PC-9 (cell line): ENCODE measurements around the gene ACRV1. TPM values are rescaled to one million over a fixed set of nuclear protein-coding genes. Genes with fewer than 3 reads are reported as not detected.

Experiments used
- BruUV-seq: library from RNA; stranded (reverse); fragments of 400-500 nt; replicated peaks from 2 replicates; lab custom pipeline; 2021; lab: Mats Ljungman, UMichigan
- CTCF ChIA-PET: fragments of 300-600 bp; sonication (Branson Sonifier 250); formaldehyde crosslinking; loops from one replicate; lab custom pipeline; 2022; ENCODE audit warnings: antibody characterized with exemption; lab: Charles Lee
- POLR2A ChIA-PET: fragments of 300-600 bp; sonication (Branson Sonifier 250); formaldehyde crosslinking; loops from one replicate; lab custom pipeline; 2022; ENCODE audit warnings: antibody characterized with exemption; ENCODE audit not compliant: unreplicated experiment; lab: Charles Lee
- DNase-seq, 2 experiments: peaks; one replicate each; pipeline versions ENCODE4 v3.0.0 to v3.0.0-alpha.2; 2015 to 2022; ENCODE audit warnings: mixed read lengths in 1 of 2
- H2AFZ ChIP-seq: fragments of 200-600 bp; sonication (generic); 2 replicates; pipeline ENCODE4 v1.8.1; 2017; ENCODE audit warnings: antibody characterized with exemption
- H3F3A ChIP-seq: fragments of 200-600 bp; sonication (generic); 2 replicates; pipeline ENCODE4 v1.8.1; 2017; ENCODE audit warnings: antibody characterized with exemption, mild to moderate bottlenecking, low read depth; ENCODE audit not compliant: insufficient read depth
- H3K27ac ChIP-seq: fragments of 200-600 bp; sonication (generic); 2 replicates; pipeline ENCODE4 v1.6.1; 2016; ENCODE audit warnings: mixed run types
- H3K27me3 ChIP-seq: fragments of 200-600 bp; sonication (generic); 2 replicates; pipeline ENCODE4 v1.6.1; 2016; ENCODE audit warnings: low read depth, mixed run types; ENCODE audit not compliant: insufficient read depth
- H3K36me3 ChIP-seq: fragments of 200-600 bp; sonication (generic); 2 replicates; pipeline ENCODE4 v1.6.1; 2016; ENCODE audit warnings: low read depth, mixed run types
- H3K4me1 ChIP-seq: fragments of 200-600 bp; sonication (generic); replicated peaks from 2 replicates; pipeline ENCODE4 v1.6.1; 2016; ENCODE audit warnings: mixed run types; ENCODE audit not compliant: insufficient read depth
- H3K4me2 ChIP-seq: fragments of 200-600 bp; sonication (generic); 2 replicates; pipeline ENCODE4 v1.6.1; 2017; ENCODE audit warnings: mixed run types
- H3K4me3 ChIP-seq: fragments of 200-600 bp; sonication (generic); 2 replicates; pipeline ENCODE4 v1.6.1; 2016; ENCODE audit warnings: mixed run types
- H3K79me2 ChIP-seq: fragments of 200-600 bp; sonication (generic); 2 replicates; pipeline ENCODE4 v1.6.1; 2017; ENCODE audit warnings: low read depth, mixed run types
- H3K9me2 ChIP-seq: fragments of 200-600 bp; sonication (generic); 2 replicates; pipeline ENCODE4 v1.8.1; 2017; ENCODE audit warnings: mild to moderate bottlenecking; ENCODE audit not compliant: insufficient read depth
- H3K9me3 ChIP-seq: fragments of 200-600 bp; sonication (generic); 2 replicates; pipeline ENCODE4 v1.8.1; 2016; ENCODE audit warnings: low read depth; ENCODE audit not compliant: insufficient read depth
- H4K20me1 ChIP-seq: fragments of 200-600 bp; sonication (generic); 2 replicates; pipeline ENCODE4 v1.8.1; 2017; ENCODE audit not compliant: insufficient read depth
- CTCF ChIP-seq: fragments of 200-600 bp; sonication (generic); conservative IDR thresholded peaks from 2 replicates; pipeline ENCODE4 v1.6.1; 2017; ENCODE audit warnings: mixed run types, antibody characterized with exemption, mild to moderate bottlenecking, moderate library complexity
- EZH2 ChIP-seq: fragments of 200-600 bp; sonication (generic); IDR thresholded peaks from 2 replicates; pipeline ENCODE4 v1.8.0; 2017; ENCODE audit warnings: antibody characterized with exemption, low read depth
- intact Hi-C: fragments of 100-400 bp; cut with micrococcal nuclease; formaldehyde crosslinking; loops from one replicate; pipeline ENCODE4 v1.10.0; 2022; ENCODE audit not compliant: unreplicated experiment
- total RNA-seq: library from RNA; stranded (reverse); gene quantifications from 2 replicates; pipeline ENCODE4 v1.2.3, GENCODE V29; 2021

Gene ACRV1
- total RNA-seq, 1 experiment from 2014 or later, result not detected

GRCh38 chr11:125690006-125690405 lies 9.4 kb upstream of the ACRV1 start:
- Histone ChIP-seq H3K4me3 (no peak overlapping the region), H3K27ac (no peak overlapping the region), H3K4me2 (no peak overlapping the region), H3K9me2 (no peaks in the 10 kb centered on the region), H3K9me3 (no peaks in the 10 kb centered on the region), H3K4me1 (no peaks in the 10 kb centered on the region), H3K27me3 (peaks cover 32% of the 10 kb centered on the region), H4K20me1 (no peaks in the 10 kb centered on the region), H3K36me3 (no peaks in the 10 kb centered on the region), H3F3A (no peaks in the 10 kb centered on the region), H2AFZ (no peak overlapping the region), H3K79me2 (no peaks in the 10 kb centered on the region)
- intact Hi-C loops, result no loop called here
- ChIA-PET POLR2A (no interaction called here), CTCF (no interaction called here)
- no TSS peak for BruUV-seq
- TF ChIP-seq CTCF (no peak), EZH2 (no peak)
- no peak for DNase-seq

GRCh38 chr11:125689274-125689859 lies 8.7 kb upstream of the ACRV1 start:
- H3K4me1 ChIP-seq, result no peaks in the 10 kb centered on the region
- no peak overlapping the region for H3K27ac ChIP-seq
- intact Hi-C loops, result no loop called here
- TF ChIP-seq EZH2 (no peak), CTCF (no peak)
- no peaks in the 10 kb centered on the region for H3K9me3 ChIP-seq
- no peak overlapping the region for H3K4me2 ChIP-seq
- H3K4me3 ChIP-seq, result no peak overlapping the region
- H3K79me2 ChIP-seq, result no peaks in the 10 kb centered on the region
- H3K36me3 ChIP-seq, result no peaks in the 10 kb centered on the region
- H3K27me3 ChIP-seq, result peaks cover 26% of the 10 kb centered on the region
- no peak overlapping the region for H2AFZ ChIP-seq
- BruUV-seq, result no TSS peak
- no peaks in the 10 kb centered on the region for H4K20me1 ChIP-seq
- ChIA-PET POLR2A (no interaction called here), CTCF (no interaction called here)
- no peaks in the 10 kb centered on the region for H3F3A ChIP-seq
- no peaks in the 10 kb centered on the region for H3K9me2 ChIP-seq
- DNase-seq, result no peak

- Histone ChIP-seq H3K4me2 (no peak overlapping the region), H3K79me2 (no peaks in the 10 kb centered on the region), H3K4me1 (no peaks in the 10 kb centered on the region), H4K20me1 (no peaks in the 10 kb centered on the region), H3K4me3 (no peak overlapping the region), H3K9me2 (no peaks in the 10 kb centered on the region), H3K36me3 (no peaks in the 10 kb centered on the region), H3K27ac (no peak overlapping the region), H3K27me3 (peaks cover 19% of the 10 kb centered on the region), H3F3A (no peaks in the 10 kb centered on the region), H3K9me3 (no peaks in the 10 kb centered on the region), H2AFZ (no peak overlapping the region)
- BruUV-seq, result no TSS peak
- POLR2A ChIA-PET, result no interaction called here
- TF ChIP-seq EZH2 (no peak), CTCF (no peak)
- intact Hi-C loops, result no loop called here
- no peak for DNase-seq
- CTCF ChIA-PET, result no interaction called here
Observed at GRCh38 chr11:125688632-125689031, 8.0 kb upstream of the ACRV1 start.
